GM12878 (cell line): ENCODE results near the gene TLK2. TPM values are rescaled to one million over a fixed set of nuclear protein-coding genes. Genes with fewer than 3 reads are reported as not detected.

ENCODE experiments used
- ATAC-seq: fragments of 200-7000 bp; cut with Tn5 transposase; 3 replicates; pipeline ENCODE4 v1.9.1; 2020; ENCODE audit warnings: mild to moderate bottlenecking, moderate library complexity
- BruUV-seq: library from RNA; stranded (reverse); fragments of 400-500 nt; replicated peaks from 2 replicates; lab custom pipeline; 2021; lab: Mats Ljungman, UMichigan
- CTCF ChIA-PET: fragments of 300-600 bp; sonication (Branson Sonifier 250); formaldehyde crosslinking; extraction: SDS; loops from one replicate; lab custom pipeline; 2021; ENCODE audit warnings: inconsistent platforms; lab: Yijun Ruan, JAX
- POLR2A ChIA-PET: fragments of 350-600 bp; formaldehyde crosslinking; extraction: SDS; loops from one replicate; lab custom pipeline; 2021; ENCODE audit warnings: inconsistent platforms; lab: Charles Lee
- RAD21 ChIA-PET: fragments of 300-600 bp; sonication (Branson Sonifier 250); formaldehyde crosslinking; loops from one replicate; lab custom pipeline; 2023; ENCODE audit warnings: antibody characterized with exemption; ENCODE audit not compliant: unreplicated experiment; lab: Charles Lee
- SMC1A ChIA-PET: fragments of 300-600 bp; sonication (Branson Sonifier 250); formaldehyde crosslinking; loops from one replicate; lab custom pipeline; 2023; ENCODE audit not compliant: unreplicated experiment, uncharacterized antibody; lab: Charles Lee
- DNase-seq: peaks from one replicate; pipeline ENCODE4 v3.0.0-alpha.2; 2011; ENCODE audit warnings: low read depth, low spot score
- FAIRE-seq: peaks from 3 replicates; lab custom pipeline; 2011; peaks lifted over from hg19 to GRCh38; lab: Jason Lieb, UNC
- H2AFZ ChIP-seq: 2 replicates; pipeline ENCODE4 v1.6.0; 2011; ENCODE audit warnings: low read depth, low read length, control low read depth; ENCODE audit not compliant: control insufficient read depth
- H3K27ac ChIP-seq: 2 replicates; pipeline ENCODE4 v1.5.1; 2011; ENCODE audit warnings: control low read depth; ENCODE audit not compliant: control insufficient read depth, insufficient read depth
- H3K27me3 ChIP-seq, 2 experiments: replicated peaks in 1 of 2; 2 replicates each; pipeline versions ENCODE4 v1.6.0 to v1.6.1; 2011; ENCODE audit warnings: low read length in 1 of 2; ENCODE audit not compliant: control insufficient read depth in 2 of 2, insufficient read depth in 2 of 2
- H3K36me3 ChIP-seq, 2 experiments: 2 replicates each; pipeline ENCODE4 v1.5.1; 2011; ENCODE audit warnings: low read length in 1 of 2; ENCODE audit not compliant: control insufficient read depth in 2 of 2, insufficient read depth in 2 of 2
- H3K4me1 ChIP-seq: 2 replicates; pipeline ENCODE4 v1.6.1; 2011; ENCODE audit warnings: mild to moderate bottlenecking, low read length, moderate library complexity, mixed read lengths; ENCODE audit not compliant: control insufficient read depth, insufficient read depth
- H3K4me2 ChIP-seq: 2 replicates; pipeline ENCODE4 v1.6.0; 2011; ENCODE audit warnings: control low read depth; ENCODE audit not compliant: control insufficient read depth, insufficient read depth
- H3K4me3 ChIP-seq: fragments of 200-600 bp; sonication (generic); 2 replicates; pipeline ENCODE4 v1.5.1; 2016
- H3K79me2 ChIP-seq: 2 replicates; pipeline ENCODE4 v1.6.0; 2011; ENCODE audit warnings: low read length; ENCODE audit not compliant: control insufficient read depth, insufficient read depth
- H3K9ac ChIP-seq: 2 replicates; pipeline ENCODE4 v1.8.0; 2011; ENCODE audit warnings: low read length, control low read depth, mixed read lengths; ENCODE audit not compliant: control insufficient read depth, insufficient read depth
- H3K9me3 ChIP-seq: replicated peaks from 3 replicates; pipeline ENCODE4 v1.5.1; 2011; ENCODE audit warnings: mild to moderate bottlenecking, low read length; ENCODE audit not compliant: control insufficient read depth, insufficient read depth
- H4K20me1 ChIP-seq: 2 replicates; pipeline ENCODE4 v1.6.0; 2011; ENCODE audit not compliant: control insufficient read depth, insufficient read depth
- BACH1 ChIP-seq: fragments of 450-650 bp; IDR thresholded peaks from 2 replicates; pipeline ENCODE4 v1.6.1; 2017; ENCODE audit warnings: mild to moderate bottlenecking, borderline replicate concordance
- IRF4 ChIP-seq: IDR thresholded peaks from 2 replicates; pipeline ENCODE4 v1.6.1; 2011; ENCODE audit warnings: low read depth, low read length
- TCF7 ChIP-seq: IDR thresholded peaks from 2 replicates; pipeline ENCODE4 v1.6.1; 2014; ENCODE audit warnings: antibody characterized with exemption, borderline replicate concordance
- YY1 ChIP-seq: IDR thresholded peaks from 2 replicates; pipeline ENCODE4 v1.6.1; 2011; ENCODE audit warnings: low read depth, mild to moderate bottlenecking, low read length
- WGBS: methylation state at CpG from one replicate; pipeline ENCODE4 v1.1.6; 2016; ENCODE audit warnings: low lambda C conversion rate; ENCODE audit not compliant: insufficient replicate concordance, insufficient coverage; ENCODE audit errors: missing lambda C conversion rate; 5-methylcytosine and 5-hydroxymethylcytosine counted together
- in situ Hi-C: fragments of 300-500 bp; cut with MboI; formaldehyde crosslinking; loops from 9 replicates; pipeline ENCODE4 v1.14.3; 2018; ENCODE audit warnings: mixed read lengths
- intact Hi-C: fragments of 100-400 bp; cut with micrococcal nuclease; formaldehyde crosslinking; loops from one replicate; pipeline ENCODE4 v1.14.2; 2022; ENCODE audit not compliant: unreplicated experiment
- polyA plus RNA-seq, 11 experiments: library from polyadenylated mRNA; depleted of rRNA in 4 of 11; unstranded in 6 of 11; stranded (reverse) in 5 of 11; fragments of >200 nt; fragmentation: Nextera tagmentation in 4 of 11; fragmentation: Illumina TruSeq in 1 of 11; extraction: Ambion mirVana in 4 of 11; extraction: Trizol in 1 of 11; gene quantifications; 1 replicate in 1 of 11; 2 replicates in 10 of 11; pipeline versions ENCODE4 v1.2.1 to v1.2.3, GENCODE V29; 2011 to 2016; ENCODE audit warnings: inconsistent platforms in 2 of 11, missing spikeins in 2 of 11, low read depth in 1 of 11
- total RNA-seq, 4 experiments: library from RNA; depleted of rRNA in 3 of 4; stranded (reverse); fragments of >200 nt in 3 of 4; fragmentation: Illumina TruSeq in 1 of 4; extraction: Trizol in 1 of 4; gene quantifications; 2 replicates each; pipeline versions ENCODE4 v1.2.1 to v1.2.3, GENCODE V29; 2013 to 2021
- TF ChIP-seq, protein P1 (sequence below): IDR thresholded peaks from 2 replicates; pipeline ENCODE4 v1.6.1; 2012; ENCODE audit warnings: low read depth, low read length, improper control_type of control experiment
- TF ChIP-seq, protein P2 (sequence below): fragments of 450-650 bp; formaldehyde crosslinking; IDR thresholded peaks from 2 replicates; pipeline ENCODE4 v1.5.0; 2022; ENCODE audit warnings: mild to moderate bottlenecking, missing genetic modification characterization

TLK2 gene
- total and polyA plus RNA-seq, 10 of the 15 experiments (the other 5 are each of a cell fraction or from before 2014, with no cell fraction given): 12.1 to 51.2 (median 27.5) TPM

DNA sequence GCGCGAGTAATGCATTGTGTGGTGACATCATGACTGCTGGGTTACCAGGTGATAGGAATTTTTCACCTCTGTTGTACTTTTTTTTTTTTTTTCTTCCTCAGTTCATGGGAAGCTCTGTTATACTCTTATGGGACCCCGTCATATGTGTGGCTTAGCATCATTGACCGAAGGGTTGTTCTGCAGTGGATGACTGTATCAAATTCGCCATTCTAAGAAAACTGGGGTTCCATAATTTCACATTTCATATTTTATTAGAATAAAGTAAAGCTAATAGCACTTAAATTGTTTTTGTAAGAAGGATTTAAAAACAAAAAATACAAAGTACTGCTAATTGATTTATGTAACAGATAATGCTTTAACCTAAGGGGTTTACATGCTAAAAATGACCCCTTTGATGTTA is 116.9 kb downstream of the TLK2 start:
- in situ Hi-C loops (no loop called here), intact Hi-C loops (no loop called here)
- Histone ChIP-seq H2AFZ (no peak overlapping the region), H4K20me1 (no peaks in the 10 kb centered on the region), H3K79me2 (no peaks in the 10 kb centered on the region), H3K27ac (no peak overlapping the region), H3K4me3 (no peak overlapping the region), H3K27me3 (no peaks in the 10 kb centered on the region), H3K9me3 (no peaks in the 10 kb centered on the region; the same call in 1 of the 3 replicates), H3K36me3 (peaks cover 7 to 9% of the 10 kb centered on the region in 2 experiments), H3K9ac (no peak overlapping the region), H3K4me2 (no peak overlapping the region), H3K4me1 (no peaks in the 10 kb centered on the region)
- ChIA-PET CTCF (interaction anchor here (1.2 kb wide), 1 partner anchor 13 kb away, joined by 4 read pairs; no protein-coding TSS in a partner anchor), RAD21 (no interaction called here), POLR2A (no interaction called here), SMC1A (no interaction called here)
- BruUV-seq: no TSS peak
- FAIRE-seq: no peak
- no peak for TF ChIP-seq YY1
- TF ChIP-seq, protein P1, sequence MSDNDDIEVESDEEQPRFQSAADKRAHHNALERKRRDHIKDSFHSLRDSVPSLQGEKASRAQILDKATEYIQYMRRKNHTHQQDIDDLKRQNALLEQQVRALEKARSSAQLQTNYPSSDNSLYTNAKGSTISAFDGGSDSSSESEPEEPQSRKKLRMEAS: no peak
- TF ChIP-seq TCF7: no peak
- no peak for TF ChIP-seq IRF4
- TF ChIP-seq BACH1: no peak
- TF ChIP-seq, protein P2, sequence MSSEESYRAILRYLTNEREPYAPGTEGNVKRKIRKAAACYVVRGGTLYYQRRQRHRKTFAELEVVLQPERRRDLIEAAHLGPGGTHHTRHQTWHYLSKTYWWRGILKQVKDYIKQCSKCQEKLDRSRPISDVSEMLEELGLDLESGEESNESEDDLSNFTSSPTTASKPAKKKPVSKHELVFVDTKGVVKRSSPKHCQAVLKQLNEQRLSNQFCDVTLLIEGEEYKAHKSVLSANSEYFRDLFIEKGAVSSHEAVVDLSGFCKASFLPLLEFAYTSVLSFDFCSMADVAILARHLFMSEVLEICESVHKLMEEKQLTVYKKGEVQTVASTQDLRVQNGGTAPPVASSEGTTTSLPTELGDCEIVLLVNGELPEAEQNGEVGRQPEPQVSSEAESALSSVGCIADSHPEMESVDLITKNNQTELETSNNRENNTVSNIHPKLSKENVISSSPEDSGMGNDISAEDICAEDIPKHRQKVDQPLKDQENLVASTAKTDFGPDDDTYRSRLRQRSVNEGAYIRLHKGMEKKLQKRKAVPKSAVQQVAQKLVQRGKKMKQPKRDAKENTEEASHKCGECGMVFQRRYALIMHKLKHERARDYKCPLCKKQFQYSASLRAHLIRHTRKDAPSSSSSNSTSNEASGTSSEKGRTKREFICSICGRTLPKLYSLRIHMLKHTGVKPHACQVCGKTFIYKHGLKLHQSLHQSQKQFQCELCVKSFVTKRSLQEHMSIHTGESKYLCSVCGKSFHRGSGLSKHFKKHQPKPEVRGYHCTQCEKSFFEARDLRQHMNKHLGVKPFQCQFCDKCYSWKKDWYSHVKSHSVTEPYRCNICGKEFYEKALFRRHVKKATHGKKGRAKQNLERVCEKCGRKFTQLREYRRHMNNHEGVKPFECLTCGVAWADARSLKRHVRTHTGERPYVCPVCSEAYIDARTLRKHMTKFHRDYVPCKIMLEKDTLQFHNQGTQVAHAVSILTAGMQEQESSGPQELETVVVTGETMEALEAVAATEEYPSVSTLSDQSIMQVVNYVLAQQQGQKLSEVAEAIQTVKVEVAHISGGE (CRISPR knock-in tag): no peak
- DNase-seq: no peak
- WGBS: 97% methylated on average over 5 of the region's 5 CpGs
- no peak for ATAC-seq
